Activated naive CD4-positive, alpha-beta T cell treated with anti-CD3 and anti-CD28 coated beads for 36 hours (primary cell): ENCODE results near the gene RELCH. TPM values are rescaled to one million over a fixed set of nuclear protein-coding genes. Genes with fewer than 3 reads are reported as not detected.

ENCODE experiments used
- CTCF ChIA-PET: fragments of 350-600 bp; sonication (Branson Sonifier 250); formaldehyde crosslinking; loops from one replicate; lab custom pipeline; 2021; ENCODE audit warnings: antibody characterized with exemption; lab: Charles Lee
- DNase-seq: peaks from one replicate; pipeline ENCODE4 v3.0.0-alpha.2; 2020
- H3K27ac Mint-ChIP-seq: one replicate; pipeline ENCODE4 v1.8.0; 2021; ENCODE audit warnings: mild to moderate bottlenecking, mixed read lengths
- H3K27me3 Mint-ChIP-seq: one replicate; pipeline ENCODE4 v1.8.0; 2021; ENCODE audit warnings: low read depth, mixed read lengths
- H3K36me3 Mint-ChIP-seq: one replicate; pipeline ENCODE4 v1.8.0; 2021; ENCODE audit warnings: low read depth, mixed read lengths
- H3K4me1 Mint-ChIP-seq: one replicate; pipeline ENCODE4 v1.8.0; 2021; ENCODE audit warnings: low read depth, mixed read lengths
- H3K4me3 Mint-ChIP-seq: one replicate; pipeline ENCODE4 v1.8.0; 2021; ENCODE audit warnings: mild to moderate bottlenecking, moderate library complexity, mixed read lengths
- H3K9me3 Mint-ChIP-seq: one replicate; pipeline ENCODE4 v1.8.0; 2021; ENCODE audit warnings: mixed read lengths
- intact Hi-C: fragments of 100-400 bp; cut with micrococcal nuclease; formaldehyde crosslinking; loops from one replicate; pipeline ENCODE4 v1.15.1; 2023
- total RNA-seq, 2 experiments: library from RNA; stranded (reverse); gene quantifications; one replicate each; pipeline ENCODE4 v1.2.3, GENCODE V29; 2021

The RELCH gene
- total RNA-seq, 2 experiments from 2014 or later: 15.7 to 16.3 TPM

DNA sequence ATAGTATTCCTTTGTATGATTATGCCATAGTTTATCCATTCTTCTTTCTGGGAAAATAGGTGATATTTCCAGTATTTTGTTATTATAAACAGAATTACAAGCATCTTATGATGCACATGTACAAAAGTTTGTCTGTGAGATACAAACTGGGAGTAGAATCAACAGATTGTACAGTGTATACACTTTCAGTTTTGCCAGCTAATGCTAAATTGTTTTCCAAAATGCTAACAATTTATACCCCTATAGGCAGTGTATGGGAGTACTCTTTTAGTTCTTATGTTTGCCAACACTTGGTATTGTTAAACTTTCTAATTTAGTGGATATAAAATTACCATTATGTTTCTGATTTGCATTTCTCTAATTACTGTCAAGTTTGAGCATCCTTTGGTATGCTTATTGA is 107.0 kb downstream of the RELCH start:
- intact Hi-C loops: no loop called here
- no peak for DNase-seq
- Mint-ChIP-seq H3K27ac (no peak overlapping the region), H3K9me3 (no peaks in the 10 kb centered on the region), H3K4me1 (peaks cover 8% of the 10 kb centered on the region), H3K4me3 (no peak overlapping the region), H3K36me3 (peaks cover 13% of the 10 kb centered on the region), H3K27me3 (no peaks in the 10 kb centered on the region)
- CTCF ChIA-PET: no interaction called here

DNA sequence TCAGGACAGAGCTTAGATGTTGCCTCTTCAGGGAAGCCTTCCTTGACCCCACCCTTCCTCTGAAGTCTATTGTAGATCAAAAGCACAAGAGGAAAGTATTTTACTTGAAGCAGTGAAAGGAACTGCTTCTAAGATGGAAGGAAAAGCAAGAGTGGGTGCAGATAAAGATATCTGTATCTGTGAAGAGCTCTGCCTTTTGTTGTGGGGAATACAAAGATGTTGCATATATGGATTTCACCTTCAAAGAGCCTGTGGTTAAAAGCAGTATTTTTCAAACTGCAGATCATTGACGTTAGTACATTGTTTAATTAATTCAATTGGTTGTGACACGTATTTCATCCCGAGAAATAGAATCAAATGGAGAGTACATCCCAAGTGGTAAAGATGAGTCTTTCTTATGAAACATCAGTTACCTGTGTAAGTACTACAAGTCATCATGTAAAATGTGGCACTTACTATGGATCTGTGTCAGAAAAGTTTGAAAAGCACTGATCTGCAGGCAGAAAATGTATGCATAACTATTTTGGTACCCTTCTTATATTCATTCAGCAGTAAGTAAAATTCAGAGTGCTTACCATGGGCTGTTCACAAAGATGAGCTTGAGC is 113.4 kb downstream of the RELCH start:
- no peak overlapping the region for H3K4me3 Mint-ChIP-seq
- H3K27ac Mint-ChIP-seq: peak overlapping the region; percentile 5
- H3K9me3 Mint-ChIP-seq: no peaks in the 10 kb centered on the region
- peaks cover 16% of the 10 kb centered on the region for H3K4me1 Mint-ChIP-seq
- no peak for DNase-seq
- intact Hi-C loops: no loop called here
- CTCF ChIA-PET: no interaction called here
- H3K36me3 Mint-ChIP-seq: peaks cover 37% of the 10 kb centered on the region
- no peaks in the 10 kb centered on the region for H3K27me3 Mint-ChIP-seq

DNA sequence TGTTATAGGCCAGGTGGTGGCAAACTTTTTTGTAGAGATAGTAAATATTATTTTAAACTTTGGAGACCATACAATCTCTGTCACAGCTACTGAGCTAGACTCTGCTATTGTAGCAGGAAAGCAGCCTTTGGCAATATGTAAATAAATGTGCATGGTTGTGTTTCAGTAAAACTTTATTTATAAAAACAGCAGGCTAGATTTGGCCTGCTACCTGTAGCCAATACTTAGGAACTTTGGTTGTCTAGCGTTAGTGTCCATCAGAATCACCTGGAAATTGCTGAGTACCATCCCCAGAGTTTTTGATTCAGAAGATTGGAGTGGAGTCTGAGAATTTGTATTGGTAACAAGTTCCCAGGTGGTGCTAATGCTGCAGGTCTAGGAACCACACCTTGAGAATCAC is 114.3 kb downstream of the RELCH start:
- peaks cover 16% of the 10 kb centered on the region for H3K4me1 Mint-ChIP-seq
- H3K36me3 Mint-ChIP-seq: peaks cover 40% of the 10 kb centered on the region
- no peak overlapping the region for H3K4me3 Mint-ChIP-seq
- no peaks in the 10 kb centered on the region for H3K27me3 Mint-ChIP-seq
- H3K27ac Mint-ChIP-seq: no peak overlapping the region
- no peaks in the 10 kb centered on the region for H3K9me3 Mint-ChIP-seq
- intact Hi-C loops: no loop called here
- CTCF ChIA-PET: no interaction called here
- DNase-seq: no peak

DNA sequence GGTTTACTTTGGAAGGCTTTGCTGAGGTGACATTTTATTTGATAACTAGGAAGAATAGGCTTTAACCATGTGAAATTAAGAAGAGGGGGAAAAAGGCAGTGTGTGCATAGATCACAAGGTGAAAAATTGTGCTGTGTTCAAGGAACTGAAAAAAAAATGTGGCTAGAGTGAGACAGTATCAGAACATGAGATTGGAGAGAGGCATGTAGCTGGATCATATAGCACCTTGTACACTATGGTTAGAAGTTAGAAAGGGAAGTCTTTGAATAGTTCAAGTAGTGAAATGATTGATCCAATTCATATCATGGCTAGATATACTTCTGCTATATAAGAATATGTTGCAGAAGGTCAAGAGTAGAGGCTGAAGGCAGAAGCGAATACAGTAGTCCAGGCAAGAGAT is 125.8 kb downstream of the RELCH start:
- Mint-ChIP-seq H3K36me3 (peaks cover 6% of the 10 kb centered on the region), H3K9me3 (no peaks in the 10 kb centered on the region), H3K4me1 (no peaks in the 10 kb centered on the region), H3K27me3 (no peaks in the 10 kb centered on the region), H3K4me3 (no peak overlapping the region), H3K27ac (no peak overlapping the region)
- intact Hi-C loops: no loop called here
- CTCF ChIA-PET: no interaction called here
- DNase-seq: no peak

DNA sequence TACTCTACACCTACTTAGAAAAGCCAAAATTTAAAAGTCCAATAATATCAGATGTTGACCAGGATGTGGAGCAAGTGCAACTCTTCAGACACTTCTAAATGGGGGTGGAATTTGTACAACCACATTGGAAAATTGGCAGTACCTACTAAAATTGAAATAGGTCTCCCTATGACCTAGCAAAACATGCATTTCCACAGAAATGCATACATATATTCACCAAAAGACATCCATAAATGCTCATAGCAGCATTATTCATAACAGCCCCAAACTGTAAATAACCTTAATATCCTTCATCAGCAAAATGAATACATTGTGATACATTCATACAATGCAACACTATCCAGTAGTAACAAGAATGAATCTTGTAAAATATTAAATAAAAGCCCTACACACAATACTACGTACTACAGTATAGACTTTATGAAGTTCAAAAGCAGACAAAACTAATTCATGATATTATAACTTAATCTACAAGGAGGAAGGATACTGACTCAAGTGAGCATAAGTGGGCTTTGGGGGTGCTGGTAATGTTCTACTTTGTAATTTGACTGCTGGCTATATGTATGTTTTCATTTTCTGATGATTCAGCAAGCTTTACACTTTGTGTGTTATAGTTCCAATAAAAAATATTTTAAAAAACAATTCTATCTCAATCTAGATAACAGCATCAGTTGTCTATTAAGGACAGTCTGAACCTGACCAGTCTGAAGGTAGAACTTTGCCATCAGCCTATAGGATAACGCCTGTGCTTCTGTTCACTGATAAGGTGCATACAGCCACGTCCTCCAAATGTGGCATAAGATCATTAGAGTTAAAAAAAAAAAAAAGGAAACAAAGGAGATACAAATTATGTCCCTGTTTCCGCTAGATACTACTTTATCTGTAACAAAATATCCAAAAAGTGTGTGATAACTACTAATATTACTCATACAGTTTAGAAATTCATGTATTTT is 131.4 kb downstream of the RELCH start:
- Mint-ChIP-seq H3K36me3 (no peaks in the 10 kb centered on the region), H3K9me3 (no peaks in the 10 kb centered on the region), H3K27ac (no peak overlapping the region), H3K4me3 (no peak overlapping the region), H3K27me3 (peaks cover 20% of the 10 kb centered on the region), H3K4me1 (no peaks in the 10 kb centered on the region)
- intact Hi-C loops: no loop called here
- no peak for DNase-seq
- CTCF ChIA-PET: no interaction called here

DNA sequence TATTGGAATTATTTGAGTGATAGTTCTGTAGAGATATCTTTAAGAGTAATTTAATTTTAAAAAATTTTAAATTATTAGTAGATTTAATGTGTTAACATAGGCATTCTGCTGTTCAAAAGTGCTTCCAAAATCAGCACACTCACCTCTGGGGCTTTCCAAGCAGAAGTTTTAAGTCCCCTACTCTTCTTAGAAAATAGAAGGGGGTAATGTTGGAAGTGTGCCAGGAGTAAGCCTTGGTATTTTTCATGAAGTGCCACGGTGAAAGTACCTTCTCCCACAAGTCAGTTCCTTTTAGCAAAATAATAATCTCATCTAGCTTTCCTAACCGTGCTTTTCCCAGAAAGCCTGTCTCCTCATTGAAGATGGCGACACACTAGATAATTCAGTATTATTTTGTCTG is 134.1 kb downstream of the RELCH start:
- Mint-ChIP-seq H3K9me3 (no peaks in the 10 kb centered on the region), H3K4me3 (no peak overlapping the region), H3K36me3 (no peaks in the 10 kb centered on the region), H3K27me3 (peaks cover 37% of the 10 kb centered on the region), H3K4me1 (peaks cover 6% of the 10 kb centered on the region), H3K27ac (no peak overlapping the region)
- CTCF ChIA-PET: interaction anchor here (0.6 to 1.2 kb wide), 2 partner anchors 100 to 158 kb away, joined by 3 to 4 read pairs; no protein-coding TSS in a partner anchor
- DNase-seq: no peak
- intact Hi-C loops: loop anchor here (10.0 kb wide), 2 partner anchors 394 to 634 kb away; partner anchors contain the start of gene PHLPP1

DNA sequence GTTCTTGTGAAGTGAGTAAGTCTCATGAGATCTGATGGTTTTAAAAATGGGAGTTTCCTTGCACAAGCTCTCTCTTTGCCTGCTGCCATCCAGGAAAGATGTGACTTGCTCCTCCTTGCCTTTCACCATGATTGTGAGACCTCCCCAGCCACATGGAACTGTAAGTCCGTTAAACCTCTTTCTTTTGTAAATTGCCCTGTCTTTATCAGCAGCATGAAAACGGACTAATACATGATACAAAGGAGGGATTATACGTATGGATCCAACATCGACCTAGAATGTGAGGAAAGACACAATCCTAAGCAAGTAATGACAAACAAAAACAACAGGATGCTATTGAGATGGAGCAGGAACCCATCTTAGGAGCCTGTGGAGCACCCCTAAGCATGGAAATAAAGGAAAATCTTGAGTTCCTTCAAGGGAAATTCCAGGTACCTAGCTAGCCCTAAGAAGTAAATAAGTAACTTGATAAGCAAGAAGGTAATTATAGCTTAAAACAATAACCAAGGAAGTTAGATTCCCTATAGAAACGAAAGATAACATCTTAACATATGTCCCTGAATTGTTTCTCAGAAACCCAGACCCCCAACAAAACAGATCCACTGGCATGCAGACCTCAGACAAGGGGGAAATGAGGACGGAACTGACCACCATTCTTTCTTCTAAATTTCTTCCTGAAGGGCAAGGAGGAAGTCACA is 136.6 kb downstream of the RELCH start:
- intact Hi-C loops: loop anchor here (2.0 to 10.0 kb wide), 4 partner anchors 35 to 659 kb away; partner anchors contain the start of gene PHLPP1
- CTCF ChIA-PET: interaction anchor here (0.6 to 1.6 kb wide), 3 partner anchors 18 to 102 kb away, joined by 4 read pairs; no protein-coding TSS in a partner anchor
- no peak overlapping the region for H3K4me3 Mint-ChIP-seq
- no peaks in the 10 kb centered on the region for H3K9me3 Mint-ChIP-seq
- H3K27ac Mint-ChIP-seq: no peak overlapping the region
- peaks cover 8% of the 10 kb centered on the region for H3K4me1 Mint-ChIP-seq
- no peak for DNase-seq
- peaks cover 57% of the 10 kb centered on the region for H3K27me3 Mint-ChIP-seq
- no peaks in the 10 kb centered on the region for H3K36me3 Mint-ChIP-seq

DNA sequence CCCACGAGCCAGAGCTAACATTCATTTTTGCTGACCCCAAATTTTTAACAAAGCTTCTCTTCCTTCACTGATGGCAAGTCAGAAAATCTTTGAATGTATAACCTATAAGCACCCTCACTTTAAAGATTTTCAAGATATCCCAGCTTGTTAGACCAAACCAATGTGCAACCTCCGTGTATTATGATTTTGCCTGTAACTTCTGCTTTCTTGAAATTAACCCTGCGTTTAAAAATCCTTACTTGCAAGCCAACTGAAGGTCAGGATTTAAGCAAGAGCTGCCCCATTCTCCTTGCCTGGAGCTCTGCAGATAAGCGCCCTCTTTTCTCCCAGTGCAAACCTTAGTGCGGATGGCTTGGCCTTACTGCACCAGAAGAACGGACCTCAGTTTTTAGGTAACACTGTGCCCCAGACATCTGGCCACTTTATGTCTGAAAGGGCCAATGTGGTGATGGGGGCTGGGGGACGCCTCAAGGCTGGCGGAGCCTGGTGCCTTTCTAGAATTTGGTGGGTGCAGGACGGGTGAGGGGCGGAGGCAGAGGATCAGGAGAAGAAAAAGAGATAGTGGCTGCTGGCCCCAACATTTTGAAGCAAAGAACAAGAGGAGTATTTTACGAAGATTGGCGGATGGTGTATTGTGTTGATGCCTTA is 137.2 kb downstream of the RELCH start:
- CTCF ChIA-PET: interaction anchor here (1.0 to 1.7 kb wide), 5 partner anchors 9 to 259 kb away, joined by 3 to 5 read pairs (median 4); no protein-coding TSS in a partner anchor
- intact Hi-C loops: loop anchor here (2.0 to 10.0 kb wide), 4 partner anchors 36 to 658 kb away; partner anchors contain the start of gene PHLPP1
- peak overlapping the region; percentile 21 for H3K27ac Mint-ChIP-seq
- H3K9me3 Mint-ChIP-seq: no peaks in the 10 kb centered on the region
- H3K36me3 Mint-ChIP-seq: no peaks in the 10 kb centered on the region
- DNase-seq: no peak
- peak overlapping the region; percentile 63 for H3K4me3 Mint-ChIP-seq
- H3K27me3 Mint-ChIP-seq: peaks cover 64% of the 10 kb centered on the region
- H3K4me1 Mint-ChIP-seq: peaks cover 11% of the 10 kb centered on the region

DNA sequence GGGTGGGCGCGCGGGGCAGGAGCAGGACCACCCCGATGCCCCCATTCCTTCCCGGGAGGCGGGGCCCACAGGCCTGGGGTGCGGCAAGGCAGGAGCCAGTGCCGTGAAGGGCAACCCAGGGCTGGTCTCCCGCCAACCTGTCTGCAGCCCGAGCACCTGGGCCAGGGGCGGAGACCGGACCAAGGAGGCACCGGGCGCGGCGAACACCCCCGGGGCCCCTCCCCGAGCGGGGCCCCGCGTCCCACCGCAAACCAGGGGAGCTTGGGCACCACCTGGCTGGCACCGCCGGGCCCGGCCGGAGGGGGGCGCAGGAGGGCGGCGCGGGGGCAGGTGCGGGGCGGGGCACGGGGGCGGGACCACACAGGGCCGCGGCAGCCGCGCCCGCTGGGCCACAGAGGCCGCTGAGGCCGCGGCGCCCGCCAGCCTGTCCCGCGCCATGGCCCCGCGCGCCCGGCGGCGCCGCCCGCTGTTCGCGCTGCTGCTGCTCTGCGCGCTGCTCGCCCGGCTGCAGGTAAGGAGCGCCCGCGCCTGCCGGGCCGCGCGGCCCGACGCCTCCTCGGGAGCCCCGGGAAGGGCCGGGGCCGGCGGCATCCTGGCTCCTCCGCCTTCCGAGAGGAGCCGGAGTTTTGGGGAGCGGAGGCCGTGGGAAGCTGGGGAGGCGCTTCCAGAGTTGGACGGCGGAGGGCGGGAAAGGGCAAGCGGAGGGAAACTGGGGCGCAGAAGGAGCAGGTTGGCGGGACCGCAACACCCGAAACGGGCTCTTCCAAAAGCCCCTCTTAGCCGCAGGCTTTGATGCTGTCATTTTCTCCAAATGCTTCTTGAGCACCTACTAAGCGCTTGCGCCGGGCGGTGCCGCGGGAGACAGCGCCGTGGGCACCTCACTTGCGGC is 138.1 kb downstream of the RELCH start, which contains the start of gene TNFRSF11A:
Gene TNFRSF11A, plus strand, starts transcription at position 394 of the 889 bp plus-strand sequence. Its CDS starts 43 bp downstream, at position 437.
- Mint-ChIP-seq H3K4me1 (peaks cover 19% of the 10 kb centered on the region), H3K9me3 (no peaks in the 10 kb centered on the region), H3K27me3 (peaks cover 70% of the 10 kb centered on the region), H3K36me3 (no peaks in the 10 kb centered on the region), H3K27ac (peak within 1 kb of the TSS; percentile 28), H3K4me3 (peak within 1 kb of the TSS; percentile 77)
- CTCF ChIA-PET: interaction anchor here (0.7 to 1.7 kb wide), 7 partner anchors 9 to 258 kb away, joined by 3 to 6 read pairs (median 3); no protein-coding TSS in a partner anchor
- intact Hi-C loops: loop anchor here (1.0 to 10.0 kb wide), 9 partner anchors 36 to 658 kb away; partner anchors contain the start of genes PHLPP1, PIGN and RELCH
- peak; percentile 73 for DNase-seq

DNA sequence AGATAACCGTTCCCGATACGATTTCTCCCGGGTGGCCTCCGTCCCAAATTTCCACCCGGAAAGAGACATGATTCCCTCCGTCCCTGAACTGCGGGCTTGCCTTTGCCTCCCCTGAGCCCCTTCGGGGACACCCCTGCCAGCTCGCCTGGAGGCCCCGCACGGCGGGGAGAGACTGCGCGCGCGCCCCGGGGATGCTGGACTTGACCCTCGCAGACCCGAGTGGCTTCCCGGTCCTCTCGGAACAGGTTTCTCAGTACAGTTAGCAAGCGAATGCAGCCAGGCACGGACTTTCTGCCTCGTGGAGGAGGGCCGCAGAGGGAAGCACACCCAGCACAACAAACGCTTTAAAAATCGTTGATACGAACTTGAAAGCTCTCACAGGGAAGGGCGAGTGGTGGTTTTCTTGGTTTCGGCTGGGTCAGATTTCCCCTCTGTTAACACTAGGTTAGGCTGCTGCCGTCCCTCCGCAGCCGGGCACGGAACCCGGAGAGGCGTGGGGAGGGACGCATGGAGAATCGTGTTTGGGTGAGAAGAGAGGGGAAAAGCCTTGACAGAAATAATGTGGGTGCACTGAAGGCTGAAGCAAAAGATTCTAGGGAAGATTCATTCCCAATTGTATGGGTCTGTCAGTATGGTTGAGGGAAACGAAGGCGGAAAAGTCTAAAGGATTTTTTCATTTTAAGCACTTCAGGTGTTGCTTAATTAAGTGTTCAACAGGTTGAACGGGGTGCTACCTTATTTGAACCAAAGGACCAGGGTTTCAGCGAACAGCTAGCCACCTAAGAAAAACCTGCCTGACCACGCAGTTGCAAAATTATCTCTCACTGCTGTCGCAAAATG is 139.0 kb downstream of the RELCH start:
- H3K4me3 Mint-ChIP-seq: peak overlapping the region; percentile 77
- no peaks in the 10 kb centered on the region for H3K36me3 Mint-ChIP-seq
- H3K9me3 Mint-ChIP-seq: no peaks in the 10 kb centered on the region
- H3K4me1 Mint-ChIP-seq: peaks cover 21% of the 10 kb centered on the region
- peaks cover 72% of the 10 kb centered on the region for H3K27me3 Mint-ChIP-seq
- DNase-seq: peak; percentile 31
- CTCF ChIA-PET: interaction anchor here (0.7 to 1.7 kb wide), 5 partner anchors 25 to 257 kb away, joined by 3 to 6 read pairs (median 3); no protein-coding TSS in a partner anchor
- H3K27ac Mint-ChIP-seq: no peak overlapping the region
- intact Hi-C loops: loop anchor here (1.0 to 10.0 kb wide), 10 partner anchors 37 to 657 kb away; partner anchors contain the start of genes PHLPP1, PIGN and RELCH
